Measurements from ENCODE around the gene HTR7.

DNA sequence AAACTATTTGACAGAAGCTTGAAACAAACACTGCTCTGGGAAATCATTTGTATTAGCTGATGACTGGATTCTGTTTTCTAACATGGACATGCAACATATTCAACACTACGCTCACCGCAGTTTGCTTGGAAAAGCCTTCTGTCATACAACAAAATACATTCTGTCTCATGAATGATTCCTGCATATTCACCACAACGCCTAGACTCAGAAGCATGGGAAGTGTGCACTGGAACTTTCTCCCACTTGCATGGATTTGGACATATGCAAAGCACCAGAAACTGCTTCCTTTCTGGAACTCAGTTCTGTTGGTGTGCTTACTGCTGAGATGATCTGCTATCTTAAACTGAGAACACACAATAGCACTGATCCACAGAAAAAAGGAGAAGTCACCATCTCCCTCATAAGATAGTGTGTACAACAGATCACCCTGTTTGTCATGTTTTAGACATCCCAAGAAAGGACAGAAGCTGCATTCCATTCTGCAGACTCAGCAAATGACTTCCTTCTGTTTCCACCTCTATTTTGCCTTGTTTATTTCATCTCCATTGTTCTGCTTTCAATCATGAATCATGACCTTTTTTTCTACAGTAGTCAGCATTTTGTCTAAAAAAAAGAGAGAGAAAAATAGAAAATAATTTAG, 115.8 kb downstream of the HTR7 start:
- TF ChIP-seq CEBPB (IDR thresholded peaks at IDR 0.05) = no peak
- TF ChIP-seq, protein P1, sequence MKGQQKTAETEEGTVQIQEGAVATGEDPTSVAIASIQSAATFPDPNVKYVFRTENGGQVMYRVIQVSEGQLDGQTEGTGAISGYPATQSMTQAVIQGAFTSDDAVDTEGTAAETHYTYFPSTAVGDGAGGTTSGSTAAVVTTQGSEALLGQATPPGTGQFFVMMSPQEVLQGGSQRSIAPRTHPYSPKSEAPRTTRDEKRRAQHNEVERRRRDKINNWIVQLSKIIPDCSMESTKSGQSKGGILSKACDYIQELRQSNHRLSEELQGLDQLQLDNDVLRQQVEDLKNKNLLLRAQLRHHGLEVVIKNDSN (IDR thresholded peaks at IDR 0.05) = no peak
- TF ChIP-seq TEAD4 (IDR thresholded peaks at IDR 0.05) = no peak
- TF ChIP-seq, protein P2, sequence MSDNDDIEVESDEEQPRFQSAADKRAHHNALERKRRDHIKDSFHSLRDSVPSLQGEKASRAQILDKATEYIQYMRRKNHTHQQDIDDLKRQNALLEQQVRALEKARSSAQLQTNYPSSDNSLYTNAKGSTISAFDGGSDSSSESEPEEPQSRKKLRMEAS (IDR thresholded peaks at IDR 0.05) = no peak
- TF ChIP-seq CREB1 (IDR thresholded peaks at IDR 0.05; ENCODE audit: low read depth) = no peak

All from Ishikawa (cell line).